SH-SY5Y (cell line): Measurements from ENCODE around the gene SRMS.

ENCODE experiments used
- GATA2 ChIP-seq: IDR thresholded peaks from 2 replicates; pipeline ENCODE4 v1.6.1; 2011; ENCODE audit warnings: mild to moderate bottlenecking, low read depth, low read length
- GATA3 ChIP-seq: IDR thresholded peaks from 2 replicates; pipeline ENCODE4 v1.6.1; 2011; ENCODE audit warnings: low read depth, mild to moderate bottlenecking, low read length, moderate library complexity

The SRMS gene

GRCh38 chr20:63547725-63548480, at the start of gene SRMS:
Gene SRMS, minus strand, starts transcription at chr20:63547749. Its CDS starts 286 bp downstream, at chr20:63547463.
- TF ChIP-seq GATA3 = no peak
- no peak for TF ChIP-seq GATA2

- TF ChIP-seq GATA3 (no peak), GATA2 (no peak)
Measured at GRCh38 chr20:63596423-63596822, 48.9 kb upstream of the SRMS start.

- TF ChIP-seq GATA2 (no peak), GATA3 (no peak)
Measured at GRCh38 chr20:63595416-63596127, 48.0 kb upstream of the SRMS start.

- TF ChIP-seq GATA2 (no peak), GATA3 (no peak)
Measured at GRCh38 chr20:63594043-63594561, 46.6 kb upstream of the SRMS start.

GRCh38 chr20:63592661-63593060, 45.1 kb upstream of the SRMS start:
- TF ChIP-seq GATA2 (no peak), GATA3 (no peak)

- no peak for TF ChIP-seq GATA3
- no peak for TF ChIP-seq GATA2
Measured at GRCh38 chr20:63591786-63592355, 44.3 kb upstream of the SRMS start.

GRCh38 chr20:63591147-63591533, 43.6 kb upstream of the SRMS start:
- TF ChIP-seq GATA3 = no peak
- no peak for TF ChIP-seq GATA2

- TF ChIP-seq GATA2 = no peak
- no peak for TF ChIP-seq GATA3
Measured at GRCh38 chr20:63590218-63591146, 42.9 kb upstream of the SRMS start.

- TF ChIP-seq GATA3 = no peak
- no peak for TF ChIP-seq GATA2
Measured at GRCh38 chr20:63589261-63590217, 42.0 kb upstream of the SRMS start.

- TF ChIP-seq GATA2 (no peak), GATA3 (no peak)
Measured at GRCh38 chr20:63588641-63589041, 41.1 kb upstream of the SRMS start.

GRCh38 chr20:63587776-63588591, 40.4 kb upstream of the SRMS start:
- TF ChIP-seq GATA3 = no peak

- no peak for TF ChIP-seq GATA3
- TF ChIP-seq GATA2 = no peak
Measured at GRCh38 chr20:63587256-63587655, 39.7 kb upstream of the SRMS start.
